Body of pancreas (tissue), 4 donors: ENCODE data around the gene ADAMTS16.

Experiments
- POLR2A ChIP-seq, 3 donors: fragments of 450-650 bp; IDR thresholded peaks; one replicate each; pipeline ENCODE4 v1.6.1; 2016; ENCODE audit warnings: antibody characterized with exemption in 3 of 3, mild to moderate bottlenecking in 2 of 3
- TF ChIP-seq, protein P1 (sequence below), 7 experiments: fragments of 450-650 bp in 4 of 7; fragments of 200-600 bp in 3 of 7; sonication (generic) in 3 of 7; IDR thresholded peaks; one replicate each; pipeline ENCODE4 v1.5.1; 2016 to 2019; ENCODE audit warnings: antibody characterized with exemption in 7 of 7

DNA sequence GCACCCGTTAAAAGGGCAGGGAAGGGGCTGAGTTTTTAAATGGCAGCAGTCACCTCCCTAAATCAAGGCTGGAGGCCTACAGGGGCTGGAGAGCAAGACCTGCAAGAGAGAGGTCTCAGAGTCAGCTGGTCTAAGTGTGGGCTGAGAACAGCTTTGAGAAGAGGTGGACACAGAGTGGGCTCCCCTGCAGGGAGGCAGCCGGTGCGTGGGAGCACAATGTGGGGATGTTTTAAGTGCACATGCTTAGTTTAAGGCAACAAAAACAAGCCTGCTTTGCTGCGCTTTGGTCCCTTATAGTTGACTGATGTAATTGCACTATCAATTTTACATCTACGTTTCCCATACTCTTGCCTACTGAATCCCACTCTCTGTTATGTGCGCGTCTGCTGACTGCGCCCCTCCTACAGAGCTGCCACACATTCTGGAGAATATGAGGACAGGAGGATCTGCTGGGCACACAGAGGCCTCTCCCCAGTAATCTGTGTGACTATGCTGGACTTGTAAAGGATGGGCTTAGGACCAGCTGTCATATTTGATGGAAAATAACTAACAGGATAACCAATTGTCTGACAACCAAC, 220.3 kb downstream of the ADAMTS16 start:
- no peak for TF ChIP-seq POLR2A (IDR thresholded peaks at IDR 0.05)
- TF ChIP-seq, protein P1, sequence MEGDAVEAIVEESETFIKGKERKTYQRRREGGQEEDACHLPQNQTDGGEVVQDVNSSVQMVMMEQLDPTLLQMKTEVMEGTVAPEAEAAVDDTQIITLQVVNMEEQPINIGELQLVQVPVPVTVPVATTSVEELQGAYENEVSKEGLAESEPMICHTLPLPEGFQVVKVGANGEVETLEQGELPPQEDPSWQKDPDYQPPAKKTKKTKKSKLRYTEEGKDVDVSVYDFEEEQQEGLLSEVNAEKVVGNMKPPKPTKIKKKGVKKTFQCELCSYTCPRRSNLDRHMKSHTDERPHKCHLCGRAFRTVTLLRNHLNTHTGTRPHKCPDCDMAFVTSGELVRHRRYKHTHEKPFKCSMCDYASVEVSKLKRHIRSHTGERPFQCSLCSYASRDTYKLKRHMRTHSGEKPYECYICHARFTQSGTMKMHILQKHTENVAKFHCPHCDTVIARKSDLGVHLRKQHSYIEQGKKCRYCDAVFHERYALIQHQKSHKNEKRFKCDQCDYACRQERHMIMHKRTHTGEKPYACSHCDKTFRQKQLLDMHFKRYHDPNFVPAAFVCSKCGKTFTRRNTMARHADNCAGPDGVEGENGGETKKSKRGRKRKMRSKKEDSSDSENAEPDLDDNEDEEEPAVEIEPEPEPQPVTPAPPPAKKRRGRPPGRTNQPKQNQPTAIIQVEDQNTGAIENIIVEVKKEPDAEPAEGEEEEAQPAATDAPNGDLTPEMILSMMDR (IDR thresholded peaks at IDR 0.05): no peak
